DOHH2 (cell line): ENCODE measurements around the gene DNM1.

Experiments
- H3F3A ChIP-seq: fragments of 200-600 bp; sonication (generic), shearing (Covaris generic); 2 replicates; pipeline ENCODE4 v1.6.0; 2016; ENCODE audit warnings: antibody characterized with exemption, mild to moderate bottlenecking; ENCODE audit not compliant: control insufficient read depth, insufficient read depth
- H3K27ac ChIP-seq: fragments of 200-600 bp; sonication (generic); 2 replicates; pipeline ENCODE4 v1.5.1; 2014; ENCODE audit warnings: low read depth, mild to moderate bottlenecking, low read length, moderate library complexity
- H3K27me3 ChIP-seq: fragments of 200-600 bp; sonication (generic); 2 replicates; pipeline ENCODE4 v1.6.1; 2014; ENCODE audit warnings: mild to moderate bottlenecking, low read length, mixed read lengths; ENCODE audit not compliant: control insufficient read depth
- H3K36me3 ChIP-seq: fragments of 200-600 bp; sonication (generic); 2 replicates; pipeline ENCODE4 v1.6.1; 2014; ENCODE audit warnings: mild to moderate bottlenecking, low read length, moderate library complexity, mixed read lengths; ENCODE audit not compliant: control insufficient read depth
- H3K4me1 ChIP-seq: fragments of 200-600 bp; sonication (generic); 2 replicates; pipeline ENCODE4 v1.6.1; 2014; ENCODE audit warnings: mild to moderate bottlenecking, low read length, mixed read lengths; ENCODE audit not compliant: control insufficient read depth
- H3K4me2 ChIP-seq: fragments of 200-600 bp; sonication (generic); 2 replicates; pipeline ENCODE4 v1.6.0; 2014; ENCODE audit warnings: mild to moderate bottlenecking, low read length, moderate library complexity
- H3K4me3 ChIP-seq: fragments of 200-600 bp; sonication (generic); 2 replicates; pipeline ENCODE4 v1.5.1; 2014; ENCODE audit warnings: mild to moderate bottlenecking, low read length, mixed read lengths
- H3K79me2 ChIP-seq: fragments of 200-600 bp; sonication (generic); 2 replicates; pipeline ENCODE4 v1.6.1; 2014; ENCODE audit warnings: mild to moderate bottlenecking, low read length, mixed read lengths; ENCODE audit not compliant: control insufficient read depth
- H3K9me2 ChIP-seq: fragments of 200-600 bp; sonication (generic); replicated peaks from 2 replicates; pipeline ENCODE4 v1.6.1; 2014; ENCODE audit warnings: mild to moderate bottlenecking, low read length, mixed read lengths; ENCODE audit not compliant: control insufficient read depth
- H3K9me3 ChIP-seq: fragments of 200-600 bp; sonication (generic); 2 replicates; pipeline ENCODE4 v1.6.1; 2014; ENCODE audit warnings: antibody characterized with exemption, low read length, mixed read lengths; ENCODE audit not compliant: control insufficient read depth, insufficient read depth
- H4K20me1 ChIP-seq: fragments of 200-600 bp; sonication (generic); 2 replicates; pipeline ENCODE4 v1.6.0; 2014; ENCODE audit warnings: low read depth, mild to moderate bottlenecking, antibody characterized with exemption, low read length, moderate library complexity; ENCODE audit not compliant: control insufficient read depth, insufficient read depth
- CTCF ChIP-seq: fragments of 200-600 bp; sonication (generic); IDR thresholded peaks from one replicate; pipeline ENCODE4 v1.5.1; 2014; ENCODE audit warnings: antibody characterized with exemption, mild to moderate bottlenecking, low read depth, low read length; ENCODE audit not compliant: poor library complexity, severe bottlenecking
- EZH2phosphoT487 ChIP-seq: fragments of 200-600 bp; sonication (generic); IDR thresholded peaks from 2 replicates; pipeline ENCODE4 v1.6.1; 2017; ENCODE audit warnings: borderline replicate concordance, mild to moderate bottlenecking, antibody characterized with exemption, low read length, moderate library complexity, mixed read lengths

Gene DNM1

GRCh38 chr9:128161215-128161902 lies 41.8 kb upstream of the DNM1 start:
- Histone ChIP-seq H4K20me1 (no peaks in the 10 kb centered on the region), H3K4me2 (peak overlapping the region; percentile 81), H3K27me3 (no peaks in the 10 kb centered on the region), H3K4me1 (peaks cover 14% of the 10 kb centered on the region), H3K4me3 (peak overlapping the region; percentile 89), H3F3A (peaks cover 3% of the 10 kb centered on the region; the same call in 1 of the 2 replicates), H3K9me3 (no peaks in the 10 kb centered on the region), H3K9me2 (no peaks in the 10 kb centered on the region), H3K27ac (no peak overlapping the region), H3K79me2 (peaks cover 11% of the 10 kb centered on the region), H3K36me3 (peaks cover 29% of the 10 kb centered on the region)
- TF ChIP-seq CTCF (no peak), EZH2phosphoT487 (no peak)

GRCh38 chr9:128162215-128163026 lies 40.8 kb upstream of the DNM1 start:
- Histone ChIP-seq H3K4me2 (no peak overlapping the region), H3K27ac (no peak overlapping the region), H3K4me1 (peaks cover 14% of the 10 kb centered on the region), H3K79me2 (peaks cover 11% of the 10 kb centered on the region), H3F3A (peaks cover 3% of the 10 kb centered on the region; the same call in 1 of the 2 replicates), H3K36me3 (peaks cover 40% of the 10 kb centered on the region), H4K20me1 (no peaks in the 10 kb centered on the region), H3K4me3 (no peak overlapping the region), H3K27me3 (no peaks in the 10 kb centered on the region), H3K9me3 (no peaks in the 10 kb centered on the region), H3K9me2 (no peaks in the 10 kb centered on the region)
- TF ChIP-seq EZH2phosphoT487, result no peak
- TF ChIP-seq CTCF, result no peak

GRCh38 chr9:128163027-128163515 lies 40.1 kb upstream of the DNM1 start:
- Histone ChIP-seq H3K27me3 (no peaks in the 10 kb centered on the region), H3F3A (peaks cover 3% of the 10 kb centered on the region; the same call in 1 of the 2 replicates), H4K20me1 (no peaks in the 10 kb centered on the region), H3K9me2 (no peaks in the 10 kb centered on the region), H3K4me1 (peaks cover 14% of the 10 kb centered on the region), H3K27ac (no peak overlapping the region), H3K9me3 (no peaks in the 10 kb centered on the region), H3K4me3 (no peak overlapping the region), H3K36me3 (peaks cover 46% of the 10 kb centered on the region), H3K79me2 (peaks cover 11% of the 10 kb centered on the region), H3K4me2 (no peak overlapping the region)
- TF ChIP-seq EZH2phosphoT487, result no peak
- TF ChIP-seq CTCF, result no peak
